Heart left ventricle (tissue), 13 donors: ENCODE measurements around the gene GPC3.

Experiments used
- POLR2A ChIP-seq, 2 donors: fragments of 450-650 bp; IDR thresholded peaks; one replicate each; pipeline ENCODE4 v1.6.1; 2017; ENCODE audit warnings: antibody characterized with exemption in 2 of 2, mild to moderate bottlenecking in 2 of 2, moderate library complexity in 2 of 2
- TF ChIP-seq, protein P1 (sequence below), 12 donors: fragments of 200-600 bp; sonication (generic) in 4 of 12; IDR thresholded peaks; one replicate each; pipeline versions ENCODE4 v1.5.0 to v1.8.0; 2018 to 2022; ENCODE audit warnings: antibody characterized with exemption in 12 of 12, mild to moderate bottlenecking in 5 of 12
- donor health status: ischemic (EF 13 %, LVEDD 7.1; RV severe dilation, severe dysfunction).
- donor health status: DM: no; HTN: yes; CAD: no.
- donor health status: DM: no; HTN: no; CAD: no.
- donor health status: ischemic (EF 25% LVEDD 6.9; RV normal size, moderate dysfunction).
- donor health status: ischemic (EF 25% LVEDD 5.7; RV mildly dilated, moderate dysfunction).
- donor health status: ischemic (EF 35%, LVEDD 5.7; RV mildly dilated, moderate dysfunction).
- donor health status: nonischemic (EF 11% LVEDD 7.7; RV severe dilation, severe dysfunction).
- donor health status: DM: yes; HTN: yes; CAD: no.
- donor health status: PGD.
- donor health status: ischemic (EF 29% LVEDD 5.4; RV normal size, mild dysfunction).
- donor health status: nonischemic (EF 23%, LVEDD 6.1; RV moderate dilation, normal function).

- no peak for TF ChIP-seq POLR2A (IDR thresholded peaks at IDR 0.05)
- TF ChIP-seq, protein P1, sequence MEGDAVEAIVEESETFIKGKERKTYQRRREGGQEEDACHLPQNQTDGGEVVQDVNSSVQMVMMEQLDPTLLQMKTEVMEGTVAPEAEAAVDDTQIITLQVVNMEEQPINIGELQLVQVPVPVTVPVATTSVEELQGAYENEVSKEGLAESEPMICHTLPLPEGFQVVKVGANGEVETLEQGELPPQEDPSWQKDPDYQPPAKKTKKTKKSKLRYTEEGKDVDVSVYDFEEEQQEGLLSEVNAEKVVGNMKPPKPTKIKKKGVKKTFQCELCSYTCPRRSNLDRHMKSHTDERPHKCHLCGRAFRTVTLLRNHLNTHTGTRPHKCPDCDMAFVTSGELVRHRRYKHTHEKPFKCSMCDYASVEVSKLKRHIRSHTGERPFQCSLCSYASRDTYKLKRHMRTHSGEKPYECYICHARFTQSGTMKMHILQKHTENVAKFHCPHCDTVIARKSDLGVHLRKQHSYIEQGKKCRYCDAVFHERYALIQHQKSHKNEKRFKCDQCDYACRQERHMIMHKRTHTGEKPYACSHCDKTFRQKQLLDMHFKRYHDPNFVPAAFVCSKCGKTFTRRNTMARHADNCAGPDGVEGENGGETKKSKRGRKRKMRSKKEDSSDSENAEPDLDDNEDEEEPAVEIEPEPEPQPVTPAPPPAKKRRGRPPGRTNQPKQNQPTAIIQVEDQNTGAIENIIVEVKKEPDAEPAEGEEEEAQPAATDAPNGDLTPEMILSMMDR (IDR thresholded peaks at IDR 0.05) = no peak
These were observed 21.2 kb upstream of the GPC3 start for GRCh38 chrX:134006484-134007161.
